ENCODE measurements around the gene CTXND1.

CTXND1 gene

GRCh38 chr15:80251428-80252120, 439 bp downstream of the CTXND1 start:
- no peak for DNase-seq (ENCODE audit: low read depth)

GRCh38 chr15:80250614-80251427, 1.2 kb downstream of the CTXND1 start:
- no peak for DNase-seq (ENCODE audit: low read depth)

GRCh38 chr15:80249973-80250372, 2.0 kb downstream of the CTXND1 start:
- no peak for DNase-seq (ENCODE audit: low read depth)

- DNase-seq (ENCODE audit: low read depth): no peak
Measured at GRCh38 chr15:80247320-80247719, 4.7 kb downstream of the CTXND1 start.

- no peak for DNase-seq (ENCODE audit: low read depth)
Measured at GRCh38 chr15:80246425-80246894, 5.6 kb downstream of the CTXND1 start.

- DNase-seq (ENCODE audit: low read depth): no peak
Measured at GRCh38 chr15:80242802-80243201, 9.2 kb downstream of the CTXND1 start.

GRCh38 chr15:80242132-80242769, 9.8 kb downstream of the CTXND1 start:
- no peak for DNase-seq (ENCODE audit: low read depth)

- no peak for DNase-seq (ENCODE audit: low read depth)
Measured at GRCh38 chr15:80241508-80241907, 10.5 kb downstream of the CTXND1 start.

GRCh38 chr15:80240276-80240675, 11.7 kb downstream of the CTXND1 start:
- DNase-seq (ENCODE audit: low read depth): no peak

GRCh38 chr15:80234883-80235282, 17.1 kb downstream of the CTXND1 start:
- peak; percentile 19 for DNase-seq (ENCODE audit: low read depth)

- DNase-seq (ENCODE audit: low read depth): no peak
Measured at GRCh38 chr15:80233581-80233980, 18.4 kb downstream of the CTXND1 start.

GRCh38 chr15:80231371-80231770, 20.6 kb downstream of the CTXND1 start:
- DNase-seq (ENCODE audit: low read depth): no peak

GRCh38 chr15:80228959-80229610, 22.9 kb downstream of the CTXND1 start:
- no peak for DNase-seq (ENCODE audit: low read depth)

GRCh38 chr15:80219955-80220354, 32.1 kb downstream of the CTXND1 start:
- no peak for DNase-seq (ENCODE audit: low read depth)

GRCh38 chr15:80217327-80217900, 34.6 kb downstream of the CTXND1 start:
- DNase-seq (ENCODE audit: low read depth): no peak

GRCh38 chr15:80216911-80217310, 35.1 kb downstream of the CTXND1 start:
- DNase-seq (ENCODE audit: low read depth): no peak

GRCh38 chr15:80216141-80216540, 35.9 kb downstream of the CTXND1 start:
- no peak for DNase-seq (ENCODE audit: low read depth)

GRCh38 chr15:80214910-80215309, 37.1 kb downstream of the CTXND1 start:
- DNase-seq (ENCODE audit: low read depth): no peak

- DNase-seq (ENCODE audit: low read depth): no peak
Measured at GRCh38 chr15:80211976-80212375, 40.0 kb downstream of the CTXND1 start.

GRCh38 chr15:80210611-80211573, 41.1 kb downstream of the CTXND1 start:
- no peak for DNase-seq (ENCODE audit: low read depth)
